ENCODE data around the gene PRMT9.

The PRMT9 gene

GRCh38 chr4:147678796-147679549 is 5.0 kb downstream of the PRMT9 start:
- no peak for DNase-seq (ENCODE audit: low read depth in 2 of 2)

DNA sequence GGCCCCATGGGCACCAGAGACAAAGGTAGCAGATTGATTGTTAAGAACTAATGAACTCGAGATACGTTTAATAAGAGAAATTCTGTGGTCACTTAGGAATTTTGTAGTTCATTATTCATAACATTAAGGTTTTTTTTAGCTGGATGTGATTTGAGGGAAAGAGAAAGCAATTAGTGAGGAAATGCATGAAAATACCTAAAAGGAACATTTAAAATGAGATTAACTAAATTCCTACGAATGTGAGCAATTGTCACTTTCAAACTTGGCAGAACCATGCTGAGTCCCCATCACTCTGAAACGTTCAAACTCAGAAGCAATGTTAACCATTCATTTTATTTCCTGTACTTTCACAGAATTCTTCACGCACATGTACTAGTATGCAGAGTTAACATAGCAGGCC is 5.9 kb downstream of the PRMT9 start:
- DNase-seq (ENCODE audit: low read depth in 2 of 2), result no peak

GRCh38 chr4:147674496-147674895 is 9.5 kb downstream of the PRMT9 start:
- no peak for DNase-seq (ENCODE audit: low read depth in 2 of 2)

- no peak for DNase-seq (ENCODE audit: low read depth in 2 of 2)
These were observed 9.9 kb downstream of the PRMT9 start for GRCh38 chr4:147674073-147674472.

DNA sequence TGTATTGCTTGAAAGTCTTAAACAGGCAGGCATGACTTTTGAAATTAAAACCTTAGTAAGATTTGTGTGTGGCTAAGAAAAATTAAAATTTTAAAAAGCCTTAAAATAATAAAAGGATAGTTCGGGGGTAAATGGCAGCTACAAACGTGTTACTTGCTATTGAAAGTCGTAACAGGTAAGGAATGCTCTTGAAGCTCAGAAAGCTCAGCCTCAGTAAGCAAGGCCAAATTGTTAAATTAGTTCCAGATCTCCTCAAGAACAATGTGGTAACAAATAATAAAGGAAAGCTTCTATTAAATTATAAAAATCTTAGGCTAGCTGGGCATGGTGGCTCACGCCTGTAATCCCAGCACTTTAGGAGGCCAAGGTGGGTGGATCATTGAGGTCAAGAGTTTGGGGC is 25.5 kb downstream of the PRMT9 start:
- DNase-seq (ENCODE audit: low read depth in 2 of 2), result no peak

GRCh38 chr4:147655639-147656038 is 28.3 kb downstream of the PRMT9 start:
- DNase-seq (ENCODE audit: low read depth in 2 of 2), result no peak

- no peak for DNase-seq (ENCODE audit: low read depth in 2 of 2)
These were observed 32.4 kb downstream of the PRMT9 start for GRCh38 chr4:147651563-147651962.

GRCh38 chr4:147648656-147649055 is 35.3 kb downstream of the PRMT9 start:
- no peak for DNase-seq (ENCODE audit: low read depth in 2 of 2)

DNA sequence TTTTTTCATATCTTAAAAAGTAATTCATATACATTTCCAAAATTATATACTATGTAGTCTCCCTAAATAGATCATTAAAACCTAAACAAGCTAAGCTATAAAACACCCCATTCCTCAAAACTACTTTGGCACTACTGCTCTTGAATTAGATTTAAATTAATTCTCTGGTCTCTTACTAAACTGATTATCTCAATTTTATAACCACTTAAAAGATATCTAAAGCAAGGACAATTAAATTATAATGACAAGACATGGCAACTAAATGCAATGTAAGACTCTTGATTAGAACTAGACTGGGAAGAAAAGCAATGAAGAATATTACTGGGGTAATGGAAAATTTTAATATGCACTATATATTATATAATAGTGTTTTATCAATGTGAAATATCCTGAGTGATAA is 38.9 kb downstream of the PRMT9 start:
- no peak for DNase-seq (ENCODE audit: low read depth in 2 of 2)

GRCh38 chr4:147644471-147644870 is 39.5 kb downstream of the PRMT9 start:
- DNase-seq (ENCODE audit: low read depth in 2 of 2), result no peak

DNA sequence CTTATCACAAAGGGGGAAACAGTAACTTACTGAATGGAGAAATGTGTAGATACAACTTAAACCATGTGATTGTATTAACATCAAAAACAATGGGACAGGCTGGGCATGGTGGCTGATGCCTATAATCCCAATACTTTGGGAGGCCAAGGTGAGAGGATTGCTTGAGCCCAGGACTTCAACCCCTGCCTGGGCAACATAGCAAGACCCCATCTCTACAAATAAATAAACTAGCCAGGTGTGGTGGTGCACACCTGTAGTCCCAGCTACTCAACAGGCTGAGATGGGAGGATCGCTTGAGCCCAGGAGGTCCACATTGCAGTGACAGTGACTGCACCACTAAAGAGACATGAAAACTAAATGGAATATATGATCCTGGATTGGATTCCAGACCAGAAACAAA is 40.3 kb downstream of the PRMT9 start:
- no peak for DNase-seq (ENCODE audit: low read depth in 2 of 2)

GRCh38 chr4:147640331-147640730 is 43.6 kb downstream of the PRMT9 start:
- DNase-seq (ENCODE audit: low read depth in 2 of 2), result no peak

GRCh38 chr4:147639388-147639787 is 44.6 kb downstream of the PRMT9 start:
- DNase-seq (ENCODE audit: low read depth in 2 of 2), result no peak

DNA sequence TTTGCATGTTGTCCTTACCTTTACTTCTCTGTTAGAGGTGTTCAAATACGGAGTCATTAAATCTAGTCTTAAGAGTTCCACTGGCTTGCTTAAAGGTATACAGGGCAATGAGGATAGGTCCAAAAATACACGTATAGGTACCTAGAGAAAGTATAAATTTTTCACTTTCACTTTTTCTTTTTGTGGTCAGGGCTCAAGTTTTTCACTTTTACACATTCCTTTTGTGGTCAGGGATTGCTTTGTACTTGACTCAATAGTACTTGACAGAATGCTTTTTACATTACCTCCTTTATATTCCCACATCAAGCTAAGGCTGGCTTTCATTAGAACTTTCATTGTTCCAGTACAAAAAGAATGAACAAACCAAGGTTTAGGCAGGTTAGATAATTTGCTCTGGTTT is 45.0 kb downstream of the PRMT9 start:
- DNase-seq (ENCODE audit: low read depth in 2 of 2), result no peak

DNA sequence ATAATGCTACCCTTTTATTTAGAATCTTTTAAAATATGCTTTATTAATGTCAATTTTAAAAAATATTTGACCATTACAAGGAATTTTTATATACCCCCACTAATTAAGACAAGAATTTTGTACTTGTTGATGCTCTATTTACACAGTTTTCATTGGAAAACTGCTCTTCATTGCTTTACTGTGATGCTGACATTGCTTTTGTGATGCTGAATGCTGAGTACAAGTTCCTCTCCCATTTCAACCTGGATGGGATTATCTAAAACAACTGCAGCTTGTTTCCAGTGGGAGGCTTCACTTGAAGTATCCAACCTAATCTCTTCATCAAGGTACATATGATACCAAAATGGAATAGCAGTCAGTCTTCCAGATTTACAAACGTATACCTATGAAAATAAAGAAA is 45.6 kb downstream of the PRMT9 start:
- DNase-seq (ENCODE audit: low read depth in 2 of 2), result no peak

- DNase-seq (ENCODE audit: low read depth in 2 of 2), result no peak
These were observed 48.6 kb downstream of the PRMT9 start for GRCh38 chr4:147635348-147635747.

DNA sequence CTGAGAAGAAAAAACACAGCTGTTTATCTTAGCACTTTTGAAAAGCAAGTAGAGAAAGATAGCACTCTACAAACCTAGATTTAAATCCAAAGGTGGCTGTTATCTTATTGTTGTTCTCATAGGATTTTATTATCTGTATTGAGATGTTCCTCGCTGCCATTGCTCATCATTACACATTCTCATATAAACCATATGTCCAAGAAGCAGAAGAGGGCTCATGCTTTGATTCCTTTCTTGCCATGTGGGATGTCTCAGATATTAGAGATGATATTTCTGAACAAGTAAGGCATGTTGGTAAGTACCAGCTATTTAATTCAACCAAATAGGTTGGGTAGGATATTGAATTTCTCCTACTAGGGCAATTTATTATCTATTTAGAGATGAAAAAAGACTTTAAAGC is 50.3 kb downstream of the PRMT9 start:
- no peak for DNase-seq (ENCODE audit: low read depth in 2 of 2)

GRCh38 chr4:147633113-147633512 is 50.9 kb downstream of the PRMT9 start:
- no peak for DNase-seq (ENCODE audit: low read depth in 2 of 2)

GRCh38 chr4:147629783-147630730 is 53.9 kb downstream of the PRMT9 start:
- DNase-seq (ENCODE audit: low read depth in 2 of 2), result no peak

DNA sequence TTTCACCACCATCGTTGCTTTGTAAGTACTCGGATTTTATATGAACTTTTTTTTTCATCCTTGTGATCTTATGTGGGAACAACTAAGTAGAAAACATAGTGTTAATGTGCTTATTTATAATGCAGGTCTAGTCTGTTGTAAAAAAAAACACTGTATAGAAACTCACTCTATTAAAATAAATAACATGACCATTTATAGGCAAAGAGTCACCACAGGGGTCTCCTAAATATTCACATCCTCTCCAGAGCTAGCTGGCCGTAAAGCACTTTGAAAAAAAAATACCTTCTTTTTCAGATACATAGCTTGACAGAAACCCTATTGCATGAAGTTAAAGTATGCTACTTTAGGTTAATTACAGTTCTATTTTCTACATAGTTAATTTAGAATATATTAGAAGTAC is 55.5 kb downstream of the PRMT9 start:
- no peak for DNase-seq (ENCODE audit: low read depth in 2 of 2)

DNA sequence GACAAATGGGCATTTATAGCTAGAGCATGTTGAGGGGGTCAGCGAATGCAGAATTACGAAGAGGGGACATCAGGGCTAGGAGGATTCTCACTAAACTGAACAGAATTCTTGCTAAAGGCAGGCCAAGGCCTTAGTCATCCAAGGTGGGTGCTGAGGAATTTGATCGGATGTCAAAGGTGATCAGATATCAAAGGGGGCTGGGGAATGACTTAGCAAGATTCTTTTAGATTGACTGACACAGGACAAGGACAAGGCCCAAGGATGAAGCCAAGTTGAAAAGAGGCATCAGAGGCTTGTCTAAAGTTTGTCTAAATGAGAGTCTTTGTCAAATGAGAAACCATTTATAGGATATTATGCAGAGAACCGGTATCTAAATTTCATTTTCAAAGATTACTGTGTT is 57.1 kb downstream of the PRMT9 start:
- DNase-seq (ENCODE audit: low read depth in 2 of 2), result no peak

DNA sequence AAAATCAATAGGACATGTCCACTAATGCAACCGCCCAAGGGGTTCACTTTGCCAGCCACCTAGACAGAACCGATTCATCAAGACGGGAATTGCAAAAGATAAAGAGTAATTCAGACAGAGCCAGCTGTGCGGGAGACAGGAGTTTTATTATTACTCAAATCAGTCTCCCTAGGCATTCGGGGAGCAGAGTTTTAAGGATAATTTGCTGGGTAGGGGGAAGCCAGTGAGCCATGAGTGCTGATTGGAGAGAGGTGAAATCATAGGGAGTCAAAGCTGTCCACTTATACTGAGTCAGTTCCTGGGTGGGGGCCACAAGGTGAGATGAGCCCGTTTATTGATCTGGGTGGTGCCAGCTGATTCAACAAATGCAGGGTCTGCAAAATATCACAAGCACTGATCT is 58.2 kb downstream of the PRMT9 start:
- DNase-seq (ENCODE audit: low read depth in 2 of 2), result no peak

- no peak for DNase-seq (ENCODE audit: low read depth in 2 of 2)
These were observed 63.6 kb downstream of the PRMT9 start for GRCh38 chr4:147620315-147620714.
